Gastrocnemius medialis (tissue), 4 donors: ENCODE measurements around the gene FOXN1. TPM values are rescaled to one million over a fixed set of nuclear protein-coding genes. Genes with fewer than 3 reads are reported as not detected.

Experiments
- ATAC-seq, 2 donors: fragments of 150-250 bp; one replicate each; pipeline ENCODE4 v1.9.1; 2016
- DNase-seq, 2 donors: peaks; one replicate each; pipeline ENCODE4 v3.0.0-alpha.2; 2019
- H3K27ac ChIP-seq, 4 donors: fragments of 200-600 bp; sonication (generic); 1 replicate in 1 of 4; 2 replicates in 3 of 4; pipeline ENCODE4 v1.5.1; 2016 to 2018; ENCODE audit warnings: mild to moderate bottlenecking in 2 of 4, moderate library complexity in 1 of 4
- H3K27me3 ChIP-seq, 3 donors: fragments of 200-600 bp; sonication (generic) in 2 of 3; 1 replicate in 1 of 3; 2 replicates in 2 of 3; pipeline versions ENCODE4 v1.5.1 to v1.6.0; 2016 to 2019; ENCODE audit warnings: mild to moderate bottlenecking in 1 of 3, moderate library complexity in 1 of 3
- H3K36me3 ChIP-seq, 2 donors: fragments of 200-600 bp; sonication (generic) in 1 of 2; one replicate each; pipeline ENCODE4 v1.5.1; 2017 to 2018
- H3K4me1 ChIP-seq, 2 donors: fragments of 200-600 bp; sonication (generic) in 1 of 2; one replicate each; pipeline ENCODE4 v1.5.1; 2016 to 2017; ENCODE audit warnings: mild to moderate bottlenecking in 2 of 2
- H3K4me3 ChIP-seq, 4 donors: fragments of 200-600 bp; sonication (generic) in 3 of 4; 1 replicate in 1 of 4; 2 replicates in 3 of 4; pipeline ENCODE4 v1.5.1; 2016 to 2019; ENCODE audit warnings: mild to moderate bottlenecking in 2 of 4
- H3K9me3 ChIP-seq, 3 donors: fragments of 200-600 bp; sonication (generic) in 2 of 3; 1 replicate in 1 of 3; 2 replicates in 2 of 3; pipeline ENCODE4 v1.5.1; 2016 to 2019
- CTCF ChIP-seq, 5 experiments: fragments of 450-650 bp in 3 of 5; fragments of 200-600 bp in 2 of 5; sonication (generic) in 2 of 5; IDR thresholded peaks in 4 of 5; conservative IDR thresholded peaks in 1 of 5; 1 replicate in 4 of 5; 2 replicates in 1 of 5; pipeline ENCODE4 v1.5.1; 2016 to 2019; ENCODE audit warnings: antibody characterized with exemption in 5 of 5, mild to moderate bottlenecking in 3 of 5, moderate library complexity in 3 of 5
- POLR2A ChIP-seq, 2 donors: fragments of 450-650 bp; IDR thresholded peaks; one replicate each; pipeline ENCODE4 v1.6.1; 2017; ENCODE audit warnings: antibody characterized with exemption in 2 of 2, mild to moderate bottlenecking in 2 of 2, moderate library complexity in 2 of 2
- in situ Hi-C, 4 donors: fragments of 200-750 bp; cut with MboI; loops; one replicate each; pipeline versions ENCODE4 v1.15.0 to v1.8.0; 2017; ENCODE audit warnings: low sequenced_read_pairs in 4 of 4
- intact Hi-C: fragments of 100-400 bp; cut with DNase I; formaldehyde crosslinking; loops from one replicate; pipeline ENCODE4 v1.15.1; 2023; ENCODE audit warnings: low total_unique reads
- total RNA-seq, 4 donors: library from RNA; depleted of rRNA; stranded (reverse); fragments of >200 nt; gene quantifications; one replicate each; pipeline versions ENCODE4 v1.1.0 to v1.2.3, GENCODE V29; 2016

FOXN1 gene
- total RNA-seq, 4 donors from 2014 or later, result not detected

- Histone ChIP-seq H3K4me1 (no peaks in the 10 kb centered on the region), H3K36me3 (no peaks in the 10 kb centered on the region), H3K27ac (no peak overlapping the region), H3K9me3 (no peaks in the 10 kb centered on the region), H3K27me3 (no peaks in the 10 kb centered on the region), H3K4me3 (no peak overlapping the region)
- in situ Hi-C loops, result no loop called here
- intact Hi-C loops, result no loop called here
- ATAC-seq (no peak), DNase-seq (no peak)
- TF ChIP-seq CTCF (IDR thresholded peaks at IDR 0.05 in 4 of 5, conservative IDR thresholded peaks at IDR 0.05 in 1 of 5) (no peak), POLR2A (IDR thresholded peaks at IDR 0.05) (no peak)
These were observed 28.2 kb upstream of the FOXN1 start for GRCh38 chr17:28477928-28478327.

- no peak for TF ChIP-seq CTCF (IDR thresholded peaks at IDR 0.05 in 4 of 5, conservative IDR thresholded peaks at IDR 0.05 in 1 of 5)
- TF ChIP-seq POLR2A (IDR thresholded peaks at IDR 0.05), result no peak
- DNase-seq (no peak), ATAC-seq (no peak)
- Histone ChIP-seq H3K27ac (no peak overlapping the region), H3K36me3 (no peaks in the 10 kb centered on the region), H3K4me1 (no peaks in the 10 kb centered on the region), H3K27me3 (no peaks in the 10 kb centered on the region), H3K9me3 (no peaks in the 10 kb centered on the region), H3K4me3 (no peak overlapping the region)
- intact Hi-C loops (no loop called here), in situ Hi-C loops (no loop called here)
These were observed 27.2 kb upstream of the FOXN1 start for GRCh38 chr17:28478712-28479615.

- no peak for ATAC-seq
- H3K36me3 ChIP-seq, result no peaks in the 10 kb centered on the region
- H3K9me3 ChIP-seq, result no peaks in the 10 kb centered on the region
- intact Hi-C loops, result no loop called here
- no peaks in the 10 kb centered on the region for H3K27me3 ChIP-seq
- H3K4me1 ChIP-seq, result no peaks in the 10 kb centered on the region
- no peak for DNase-seq
- in situ Hi-C loops, result no loop called here
- no peak overlapping the region for H3K27ac ChIP-seq
- TF ChIP-seq POLR2A (IDR thresholded peaks at IDR 0.05), result no peak
- TF ChIP-seq CTCF (IDR thresholded peaks at IDR 0.05 in 4 of 5, conservative IDR thresholded peaks at IDR 0.05 in 1 of 5), result no peak
- H3K4me3 ChIP-seq, result no peak overlapping the region
These were observed 25.9 kb upstream of the FOXN1 start for GRCh38 chr17:28480278-28480677.

GRCh38 chr17:28480799-28481571 lies 25.2 kb upstream of the FOXN1 start:
- TF ChIP-seq CTCF (IDR thresholded peaks at IDR 0.05 in 4 of 5, conservative IDR thresholded peaks at IDR 0.05 in 1 of 5) (no peak), POLR2A (IDR thresholded peaks at IDR 0.05) (no peak)
- Histone ChIP-seq H3K27me3 (no peaks in the 10 kb centered on the region), H3K9me3 (no peaks in the 10 kb centered on the region), H3K4me3 (no peak overlapping the region), H3K36me3 (no peaks in the 10 kb centered on the region), H3K27ac (no peak overlapping the region), H3K4me1 (no peaks in the 10 kb centered on the region)
- intact Hi-C loops, result no loop called here
- ATAC-seq (no peak), DNase-seq (no peak)
- in situ Hi-C loops, result no loop called here
